Mucosa of stomach (tissue), 1 donor: Measurements from ENCODE around the gene VPS26B.
"Not testable (repeated sequence)": the region's sequence is repeated elsewhere in the genome, so short reads cannot be mapped to it uniquely, and the experiment has no call there.

Experiments used
- H3K27me3 ChIP-seq: one replicate; pipeline ENCODE4 v1.7.0; 2013; ENCODE audit warnings: mild to moderate bottlenecking, low read length; ENCODE audit not compliant: control insufficient read depth, insufficient read depth
- H3K36me3 ChIP-seq: one replicate; pipeline ENCODE4 v1.7.0; 2013; ENCODE audit warnings: low read length; ENCODE audit not compliant: control insufficient read depth, insufficient read depth
- H3K4me1 ChIP-seq: one replicate; pipeline ENCODE4 v1.7.0; 2013; ENCODE audit warnings: mild to moderate bottlenecking, low read length; ENCODE audit not compliant: control insufficient read depth, insufficient read depth
- H3K4me3 ChIP-seq: one replicate; pipeline ENCODE4 v1.7.0; 2013; ENCODE audit warnings: low read length
- H3K9ac ChIP-seq: one replicate; pipeline ENCODE4 v1.7.0; 2013; ENCODE audit warnings: mild to moderate bottlenecking, low read length, moderate library complexity
- H3K9me3 ChIP-seq: one replicate; pipeline ENCODE4 v1.7.0; 2013; ENCODE audit warnings: mild to moderate bottlenecking, low read length, moderate library complexity; ENCODE audit not compliant: control insufficient read depth
- donor health status: Pancreatic carcinoma.

Gene VPS26B

GRCh38 chr11:134250675-134251074 lies 26.2 kb downstream of the VPS26B start:
- H3K9ac ChIP-seq, result no peak overlapping the region
- H3K36me3 ChIP-seq, result no peaks in the 10 kb centered on the region
- H3K27me3 ChIP-seq, result no peaks in the 10 kb centered on the region
- H3K9me3 ChIP-seq, result no peaks in the 10 kb centered on the region
- H3K4me1 ChIP-seq, result peaks cover 13% of the 10 kb centered on the region
- no peak overlapping the region for H3K4me3 ChIP-seq

GRCh38 chr11:134252346-134253187 lies 28.1 kb downstream of the VPS26B start:
- Histone ChIP-seq H3K9ac (peak overlapping the region; percentile 81), H3K27me3 (no peaks in the 10 kb centered on the region), H3K9me3 (no peaks in the 10 kb centered on the region), H3K36me3 (no peaks in the 10 kb centered on the region), H3K4me1 (peaks cover 13% of the 10 kb centered on the region), H3K4me3 (peak overlapping the region; percentile 99)

- Histone ChIP-seq H3K4me1 (peaks cover 13% of the 10 kb centered on the region), H3K4me3 (peak within 1 kb of the TSS; percentile 99), H3K9me3 (no peaks in the 10 kb centered on the region), H3K9ac (peak within 1 kb of the TSS; percentile 81), H3K36me3 (no peaks in the 10 kb centered on the region), H3K27me3 (no peaks in the 10 kb centered on the region)
These were observed 28.9 kb downstream of the VPS26B start, which contains the start of the genes ACAD8 and THYN1 for GRCh38 chr11:134253188-134253993. Gene ACAD8, plus strand, starts transcription at chr11:134253568. Its CDS starts 33 bp downstream, at chr11:134253601. Gene THYN1, minus strand, starts transcription at chr11:134253352. Its CDS starts 470 bp downstream, at chr11:134252882.

DNA sequence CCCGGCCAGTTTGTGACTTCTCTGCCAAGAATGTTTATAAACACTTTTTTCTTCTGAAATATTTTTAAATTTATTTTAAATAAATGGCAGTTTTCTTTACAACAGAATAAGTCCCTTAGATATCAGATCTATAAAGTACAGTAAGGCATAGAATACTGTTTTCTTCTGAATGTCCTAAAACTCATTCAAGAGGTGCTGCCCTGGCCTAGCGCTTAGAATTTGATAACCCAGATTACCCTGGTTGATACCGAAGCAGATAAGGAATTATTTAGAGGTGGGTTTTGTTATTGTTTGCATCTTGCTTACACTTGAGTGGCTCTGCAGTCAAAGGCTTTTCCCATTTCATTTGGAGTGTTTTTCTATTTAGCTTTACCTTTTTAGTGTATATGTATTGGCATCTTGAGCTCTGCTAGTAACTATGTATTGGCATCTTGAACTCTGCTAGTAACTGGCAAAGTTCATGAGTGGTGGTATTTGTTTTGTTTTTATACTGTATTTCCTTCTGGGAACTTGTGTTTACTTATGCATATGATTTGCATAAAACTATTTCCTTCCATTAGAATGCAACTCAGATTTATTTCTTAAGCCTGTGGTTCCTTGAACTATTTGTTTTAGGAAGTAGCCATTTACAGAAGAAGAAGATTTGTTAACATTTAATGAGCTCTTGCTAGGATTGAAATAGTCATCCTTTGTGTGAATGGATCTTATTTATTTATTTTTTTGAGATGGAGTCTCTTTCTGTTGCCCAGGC lies 30.1 kb downstream of the VPS26B start:
- H3K27me3 ChIP-seq, result no peaks in the 10 kb centered on the region
- peaks cover 13% of the 10 kb centered on the region for H3K4me1 ChIP-seq
- no peaks in the 10 kb centered on the region for H3K9me3 ChIP-seq
- H3K4me3 ChIP-seq, result no peak overlapping the region
- no peaks in the 10 kb centered on the region for H3K36me3 ChIP-seq
- no peak overlapping the region for H3K9ac ChIP-seq

DNA sequence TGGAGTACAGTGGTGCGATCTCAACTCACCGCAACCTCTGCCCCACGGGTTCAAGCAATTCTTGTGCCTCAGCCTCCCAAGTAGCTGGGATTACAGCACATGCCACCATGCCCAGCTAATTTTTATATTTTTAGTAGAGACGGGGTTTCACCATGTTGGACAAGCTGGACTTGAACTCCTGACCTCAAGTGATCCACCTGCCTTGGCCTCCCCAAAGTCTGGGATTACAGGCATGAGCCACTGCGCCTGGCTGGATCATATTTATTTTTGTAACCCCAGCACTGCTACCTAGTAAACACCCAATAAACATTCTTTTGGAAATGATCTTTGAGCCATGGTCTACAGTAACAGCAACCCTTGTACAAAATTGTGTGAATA lies 30.7 kb downstream of the VPS26B start:
- peaks cover 13% of the 10 kb centered on the region for H3K4me1 ChIP-seq
- not testable (repeated sequence) for H3K9ac ChIP-seq, H3K27me3 ChIP-seq, H3K9me3 ChIP-seq, H3K4me3 ChIP-seq, H3K36me3 ChIP-seq

GRCh38 chr11:134257101-134257500 lies 32.6 kb downstream of the VPS26B start:
- Histone ChIP-seq H3K9me3 (no peaks in the 10 kb centered on the region), H3K9ac (no peak overlapping the region), H3K36me3 (no peaks in the 10 kb centered on the region), H3K4me1 (peaks cover 8% of the 10 kb centered on the region), H3K4me3 (no peak overlapping the region), H3K27me3 (no peaks in the 10 kb centered on the region)

GRCh38 chr11:134258577-134258976 lies 34.1 kb downstream of the VPS26B start:
- Histone ChIP-seq H3K4me3 (no peak overlapping the region), H3K36me3 (no peaks in the 10 kb centered on the region), H3K9me3 (no peaks in the 10 kb centered on the region), H3K9ac (no peak overlapping the region), H3K4me1 (peaks cover 5% of the 10 kb centered on the region), H3K27me3 (no peaks in the 10 kb centered on the region)

- Histone ChIP-seq H3K4me1 (no peaks in the 10 kb centered on the region), H3K4me3 (no peak overlapping the region), H3K9me3 (no peaks in the 10 kb centered on the region), H3K36me3 (no peaks in the 10 kb centered on the region), H3K9ac (no peak overlapping the region), H3K27me3 (no peaks in the 10 kb centered on the region)
These were observed 36.0 kb downstream of the VPS26B start for GRCh38 chr11:134260503-134260902.

DNA sequence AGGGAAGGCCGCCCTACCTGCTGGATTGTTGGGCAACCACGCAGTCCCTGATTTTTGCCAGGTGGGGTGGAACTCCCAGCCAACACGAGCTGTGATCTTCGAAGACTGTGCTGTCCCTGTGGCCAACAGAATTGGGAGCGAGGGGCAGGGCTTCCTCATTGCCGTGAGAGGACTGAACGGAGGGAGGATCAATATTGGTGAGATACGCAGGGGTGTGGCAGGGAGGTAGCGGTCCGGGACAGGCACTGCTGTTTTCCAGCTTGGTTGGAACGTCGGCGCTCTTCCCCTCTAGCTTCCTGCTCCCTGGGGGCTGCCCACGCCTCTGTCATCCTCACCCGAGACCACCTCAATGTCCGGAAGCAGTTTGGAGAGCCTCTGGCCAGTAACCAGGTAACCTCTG lies 36.5 kb downstream of the VPS26B start:
- no peaks in the 10 kb centered on the region for H3K27me3 ChIP-seq
- H3K36me3 ChIP-seq, result no peaks in the 10 kb centered on the region
- H3K4me1 ChIP-seq, result no peaks in the 10 kb centered on the region

DNA sequence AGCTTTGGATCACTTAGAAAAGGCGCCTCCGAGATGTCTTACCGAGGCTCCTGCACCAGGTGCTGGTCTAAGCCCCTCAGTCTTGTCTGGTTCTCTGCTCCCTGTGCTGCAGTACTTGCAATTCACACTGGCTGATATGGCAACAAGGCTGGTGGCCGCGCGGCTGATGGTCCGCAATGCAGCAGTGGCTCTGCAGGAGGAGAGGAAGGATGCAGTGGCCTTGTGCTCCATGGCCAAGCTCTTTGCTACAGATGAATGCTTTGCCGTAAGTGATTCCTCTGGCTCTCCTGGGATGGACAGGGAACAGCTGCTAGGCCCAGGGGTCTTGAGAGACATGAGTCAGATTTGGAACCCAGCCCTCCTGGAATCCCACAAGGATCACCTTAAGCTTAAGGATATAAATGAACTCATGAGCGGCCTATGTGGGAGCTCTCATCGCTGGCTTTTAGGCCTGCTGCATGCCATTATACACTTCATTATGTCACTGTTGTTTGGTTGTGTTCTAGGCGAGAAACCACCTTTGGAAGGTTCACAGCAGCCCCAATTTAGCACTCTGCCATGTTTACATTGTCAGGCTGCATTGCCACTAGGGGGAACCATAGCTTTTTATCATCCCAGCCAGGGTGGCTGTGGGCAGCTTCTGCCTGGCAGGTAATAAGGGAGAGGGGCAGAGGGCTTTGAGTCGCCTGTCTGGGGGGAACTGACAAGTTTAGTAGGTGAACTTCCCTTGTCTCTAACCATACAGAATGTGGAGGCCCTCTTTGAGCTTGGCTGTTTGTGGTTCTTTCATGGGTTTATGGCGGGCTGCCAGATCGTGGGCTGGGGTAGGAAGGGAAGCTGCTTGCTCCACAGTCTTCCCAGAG lies 37.4 kb downstream of the VPS26B start:
- H3K9ac ChIP-seq, result no peak overlapping the region
- H3K27me3 ChIP-seq, result no peaks in the 10 kb centered on the region
- H3K4me3 ChIP-seq, result no peak overlapping the region
- H3K4me1 ChIP-seq, result peaks cover 5% of the 10 kb centered on the region
- H3K9me3 ChIP-seq, result no peaks in the 10 kb centered on the region
- no peaks in the 10 kb centered on the region for H3K36me3 ChIP-seq

More for the DNA sequence above, 36.5 kb downstream of the VPS26B start:
- Histone ChIP-seq H3K4me3 (no peak overlapping the region), H3K9me3 (no peaks in the 10 kb centered on the region), H3K9ac (no peak overlapping the region)
